Kidney (tissue), 14 donors: ENCODE measurements around the gene GMDS. TPM values are rescaled to one million over a fixed set of nuclear protein-coding genes. Genes with fewer than 3 reads are reported as not detected.

ENCODE experiments used
- DNase-seq, 5 donors: peaks; one replicate each; pipeline ENCODE4 v3.0.0-alpha.2; 2013 to 2020
- FAIRE-seq: peaks from 2 replicates; lab custom pipeline; 2012; peaks lifted over from hg19 to GRCh38; lab: Jason Lieb, UNC
- H3K27ac ChIP-seq, 2 donors: one replicate each; pipeline ENCODE4 v1.7.0; 2013; ENCODE audit warnings: low read depth in 2 of 2, low read length in 2 of 2, inconsistent platforms in 1 of 2
- H3K27me3 ChIP-seq: one replicate; pipeline ENCODE4 v1.7.1; 2013; ENCODE audit warnings: low read length, inconsistent platforms; ENCODE audit not compliant: control insufficient read depth, insufficient read depth
- H3K36me3 ChIP-seq, 3 donors: one replicate each; pipeline versions ENCODE4 v1.7.0 to v1.7.1; 2013; ENCODE audit warnings: low read length in 3 of 3, control low read depth in 1 of 3, inconsistent platforms in 1 of 3; ENCODE audit not compliant: insufficient read depth in 3 of 3, control insufficient read depth in 2 of 3
- H3K4me1 ChIP-seq, 3 donors: one replicate each; pipeline versions ENCODE4 v1.7.0 to v1.7.1; 2013; ENCODE audit warnings: low read length in 3 of 3, inconsistent platforms in 1 of 3, low read depth in 1 of 3; ENCODE audit not compliant: control insufficient read depth in 2 of 3, insufficient read depth in 2 of 3
- H3K4me3 ChIP-seq, 3 donors: one replicate each; pipeline versions ENCODE4 v1.7.0 to v1.8.1; 2013; ENCODE audit warnings: low read length in 3 of 3, control low read depth in 1 of 3, inconsistent platforms in 1 of 3
- H3K9ac ChIP-seq, 3 donors: one replicate each; pipeline versions ENCODE4 v1.7.0 to v1.7.1; 2013; ENCODE audit warnings: low read length in 3 of 3, control low read depth in 1 of 3, inconsistent platforms in 1 of 3
- H3K9me3 ChIP-seq, 3 donors: one replicate each; pipeline versions ENCODE4 v1.7.0 to v1.7.1; 2013; ENCODE audit warnings: low read length in 3 of 3, control low read depth in 1 of 3, inconsistent platforms in 1 of 3; ENCODE audit not compliant: control insufficient read depth in 2 of 3, insufficient read depth in 1 of 3
- CTCF ChIP-seq: IDR thresholded peaks from 3 replicates; pipeline ENCODE4 v1.5.1; 2012; ENCODE audit warnings: mild to moderate bottlenecking, moderate library complexity, borderline replicate concordance; ENCODE audit not compliant: insufficient read depth; ENCODE audit errors: extremely low read depth
- intact Hi-C: fragments of 100-400 bp; cut with DNase I; formaldehyde crosslinking; loops from one replicate; pipeline ENCODE4 v1.11.1; 2022
- polyA plus RNA-seq: library from polyadenylated mRNA; stranded (reverse); fragments of 350-450 nt; fragmentation: Illumina TruSeq; extraction: RNeasy Lipid Tissue Mini Kit (QIAGEN cat#74804); gene quantifications from one replicate; pipeline ENCODE4 v1.2.3, GENCODE V29; 2014; ENCODE audit warnings: low read depth, low replicate concordance; ENCODE audit not compliant: insufficient read depth
- total RNA-seq: library from RNA; stranded (reverse); fragmentation: NEBNext Ultra II Directional; extraction: Animal tissue kit (Norgen Biotek cat#: 25700); gene quantifications from one replicate; pipeline ENCODE4 v1.2.1, GENCODE V29; 2021
- donor health status: control.
- donor health status: control.
- donor health status: control.
- donor health status: control.
- donor health status: control.
- donor health status: DM: yes; HTN: yes; CAD: no.
- donor health status: Normal renal cell carcinoma (clear cell type).

Gene GMDS
- total and polyA plus RNA-seq, 2 donors from 2014 or later, result 49.6 to 63.7 TPM

GRCh38 chr6:1946583-1946982, 298.8 kb downstream of the GMDS start:
- H3K4me1 ChIP-seq, result no peaks in the 10 kb centered on the region
- TF ChIP-seq CTCF, result no peak
- H3K27ac ChIP-seq, result no peak overlapping the region
- FAIRE-seq (no peak), DNase-seq (no peak)
- no peaks in the 10 kb centered on the region for H3K27me3 ChIP-seq
- H3K36me3 ChIP-seq, result no peaks in the 10 kb centered on the region
- intact Hi-C loops, result no loop called here
- no peaks in the 10 kb centered on the region for H3K9me3 ChIP-seq
- H3K4me3 ChIP-seq, result no peak overlapping the region
- no peak overlapping the region for H3K9ac ChIP-seq

GRCh38 chr6:1945235-1945832, 300.1 kb downstream of the GMDS start:
- TF ChIP-seq CTCF, result no peak
- no peak overlapping the region for H3K4me3 ChIP-seq
- no peaks in the 10 kb centered on the region for H3K9me3 ChIP-seq
- no peak for DNase-seq
- H3K4me1 ChIP-seq, result no peaks in the 10 kb centered on the region
- H3K27ac ChIP-seq, result no peak overlapping the region
- no peaks in the 10 kb centered on the region for H3K36me3 ChIP-seq
- no peak for FAIRE-seq
- H3K9ac ChIP-seq, result no peak overlapping the region
- H3K27me3 ChIP-seq, result no peaks in the 10 kb centered on the region
- intact Hi-C loops, result no loop called here

GRCh38 chr6:1942834-1943233, 302.6 kb downstream of the GMDS start:
- intact Hi-C loops, result no loop called here
- DNase-seq (no peak), FAIRE-seq (no peak)
- Histone ChIP-seq H3K9me3 (no peaks in the 10 kb centered on the region), H3K9ac (no peak overlapping the region), H3K27me3 (no peaks in the 10 kb centered on the region), H3K4me3 (no peak overlapping the region), H3K27ac (no peak overlapping the region), H3K36me3 (no peaks in the 10 kb centered on the region), H3K4me1 (no peaks in the 10 kb centered on the region)
- TF ChIP-seq CTCF, result no peak

- no peak overlapping the region for H3K27ac ChIP-seq
- H3K36me3 ChIP-seq, result no peaks in the 10 kb centered on the region
- no peaks in the 10 kb centered on the region for H3K27me3 ChIP-seq
- no peaks in the 10 kb centered on the region for H3K4me1 ChIP-seq
- FAIRE-seq (no peak), DNase-seq (no peak)
- H3K9ac ChIP-seq, result no peak overlapping the region
- H3K9me3 ChIP-seq, result no peaks in the 10 kb centered on the region
- no peak for TF ChIP-seq CTCF
- intact Hi-C loops, result no loop called here
- H3K4me3 ChIP-seq, result no peak overlapping the region
Observed at GRCh38 chr6:1941534-1941933, 303.9 kb downstream of the GMDS start.
